Astrocyte of the spinal cord (primary cell): ENCODE data around the gene TCTA.

ENCODE experiments used
- DNase-seq: peaks from one replicate; pipeline ENCODE4 v3.0.0; 2011; ENCODE audit warnings: low read depth, low spot score
- H3K4me3 ChIP-seq: 2 replicates; pipeline ENCODE4 v1.5.1; 2011; ENCODE audit warnings: low read depth, mild to moderate bottlenecking, low read length, moderate library complexity
- in situ Hi-C: cut with HindIII; loops from 2 replicates; pipeline ENCODE4 v1.10.0; 2017; ENCODE audit warnings: low sequenced_read_pairs
- TF ChIP-seq, protein P1 (sequence below): IDR thresholded peaks from 2 replicates; pipeline ENCODE4 v1.5.1; 2012; ENCODE audit warnings: low read depth, mild to moderate bottlenecking, low read length, inconsistent platforms

The TCTA gene

DNA sequence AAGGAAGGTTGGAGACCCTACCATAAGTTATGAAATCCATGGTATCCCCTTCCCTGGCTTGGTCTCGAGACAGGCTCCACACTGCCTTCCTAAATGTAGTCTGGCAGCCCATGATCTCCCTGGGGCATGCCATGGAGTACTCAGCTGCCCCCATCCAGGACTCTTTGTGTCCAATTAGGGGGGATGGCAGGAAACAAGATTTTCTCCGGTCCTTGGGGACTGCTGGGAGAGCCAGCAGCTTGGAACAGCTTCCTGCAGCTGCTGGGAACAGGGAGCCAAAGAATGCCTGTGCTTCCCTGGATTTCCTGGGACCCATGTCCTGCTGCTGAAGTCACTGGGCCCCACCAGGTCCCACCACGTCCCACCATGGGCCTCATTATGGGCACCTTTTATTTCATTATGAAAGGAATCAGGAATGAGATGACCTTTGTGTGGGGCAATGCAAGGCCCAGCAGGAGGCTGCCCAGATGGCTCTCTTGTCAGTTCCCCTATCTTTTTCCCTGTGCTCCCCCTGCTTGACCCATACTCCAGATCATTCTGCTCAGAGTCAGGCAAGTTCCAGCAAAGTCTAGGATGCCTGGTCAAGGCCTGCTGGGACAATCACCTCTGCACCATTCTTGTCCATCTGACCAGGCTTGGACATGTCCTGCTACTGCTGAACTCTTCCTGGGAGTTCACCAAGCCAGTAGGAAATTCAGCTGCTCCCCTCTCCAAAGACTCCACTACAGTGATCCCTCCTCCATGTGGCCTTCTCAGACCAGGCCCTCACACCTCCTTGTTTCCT, 42.9 kb downstream of the TCTA start:
- TF ChIP-seq, protein P1, sequence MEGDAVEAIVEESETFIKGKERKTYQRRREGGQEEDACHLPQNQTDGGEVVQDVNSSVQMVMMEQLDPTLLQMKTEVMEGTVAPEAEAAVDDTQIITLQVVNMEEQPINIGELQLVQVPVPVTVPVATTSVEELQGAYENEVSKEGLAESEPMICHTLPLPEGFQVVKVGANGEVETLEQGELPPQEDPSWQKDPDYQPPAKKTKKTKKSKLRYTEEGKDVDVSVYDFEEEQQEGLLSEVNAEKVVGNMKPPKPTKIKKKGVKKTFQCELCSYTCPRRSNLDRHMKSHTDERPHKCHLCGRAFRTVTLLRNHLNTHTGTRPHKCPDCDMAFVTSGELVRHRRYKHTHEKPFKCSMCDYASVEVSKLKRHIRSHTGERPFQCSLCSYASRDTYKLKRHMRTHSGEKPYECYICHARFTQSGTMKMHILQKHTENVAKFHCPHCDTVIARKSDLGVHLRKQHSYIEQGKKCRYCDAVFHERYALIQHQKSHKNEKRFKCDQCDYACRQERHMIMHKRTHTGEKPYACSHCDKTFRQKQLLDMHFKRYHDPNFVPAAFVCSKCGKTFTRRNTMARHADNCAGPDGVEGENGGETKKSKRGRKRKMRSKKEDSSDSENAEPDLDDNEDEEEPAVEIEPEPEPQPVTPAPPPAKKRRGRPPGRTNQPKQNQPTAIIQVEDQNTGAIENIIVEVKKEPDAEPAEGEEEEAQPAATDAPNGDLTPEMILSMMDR, result no peak
- no peak for DNase-seq
- in situ Hi-C loops, result no loop called here
- no peak overlapping the region for H3K4me3 ChIP-seq

DNA sequence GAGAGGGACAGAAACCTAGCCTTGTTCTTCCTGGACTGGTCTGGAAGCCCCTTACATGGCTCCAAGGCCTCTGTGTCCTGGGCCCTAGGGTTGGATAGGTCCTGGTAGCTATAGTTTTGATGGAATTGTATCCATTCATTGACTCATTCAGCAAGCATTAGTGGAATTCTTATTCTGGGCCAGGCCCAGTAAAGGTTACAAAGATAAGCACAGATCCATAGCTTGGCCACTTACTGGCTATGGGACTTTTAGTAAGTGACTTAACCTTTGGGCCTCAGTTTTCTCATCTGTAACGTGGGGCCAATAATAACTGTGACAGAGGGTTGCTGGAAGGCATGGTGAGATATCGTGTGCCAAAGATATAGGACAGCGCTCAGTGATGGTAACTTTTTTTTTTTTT, 44.2 kb downstream of the TCTA start:
- TF ChIP-seq, protein P1, result no peak
- in situ Hi-C loops, result no loop called here
- no peak for DNase-seq
- H3K4me3 ChIP-seq, result no peak overlapping the region

DNA sequence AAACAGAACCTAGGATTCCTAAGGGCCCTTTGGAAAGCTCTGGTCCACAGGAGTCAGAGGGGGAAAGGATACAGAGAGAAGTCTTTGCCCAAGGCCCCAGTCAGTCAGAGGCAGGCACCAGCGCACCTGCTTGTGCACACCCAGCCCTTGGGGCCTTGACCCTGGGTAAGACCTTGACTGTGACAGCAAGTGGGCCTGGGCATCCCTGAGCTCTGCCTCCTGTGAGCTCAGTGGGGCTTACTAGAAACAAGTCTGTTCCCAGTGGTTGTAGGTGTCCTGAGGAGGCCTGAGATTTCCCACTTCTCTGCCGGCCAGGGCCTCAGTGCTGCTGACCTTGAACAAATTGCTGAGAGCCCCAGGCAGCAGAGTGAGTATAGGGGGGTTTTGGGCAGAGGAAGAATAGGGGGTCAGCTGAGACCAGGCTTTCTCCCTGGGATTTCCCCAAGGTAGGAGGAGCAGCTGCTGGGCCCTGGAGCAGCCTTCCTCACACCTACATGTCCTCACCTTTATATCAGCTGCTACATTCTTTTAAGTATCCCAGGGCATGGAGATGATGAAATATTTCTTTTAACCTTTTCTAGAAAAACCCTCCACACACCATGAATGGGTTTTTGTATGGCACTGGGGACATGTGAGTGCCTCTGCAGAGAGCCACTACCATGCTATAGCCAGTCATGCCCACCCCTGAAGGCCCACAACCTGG, 48.1 kb downstream of the TCTA start:
- TF ChIP-seq, protein P1, result no peak
- H3K4me3 ChIP-seq, result no peak overlapping the region
- in situ Hi-C loops, result no loop called here
- no peak for DNase-seq

DNA sequence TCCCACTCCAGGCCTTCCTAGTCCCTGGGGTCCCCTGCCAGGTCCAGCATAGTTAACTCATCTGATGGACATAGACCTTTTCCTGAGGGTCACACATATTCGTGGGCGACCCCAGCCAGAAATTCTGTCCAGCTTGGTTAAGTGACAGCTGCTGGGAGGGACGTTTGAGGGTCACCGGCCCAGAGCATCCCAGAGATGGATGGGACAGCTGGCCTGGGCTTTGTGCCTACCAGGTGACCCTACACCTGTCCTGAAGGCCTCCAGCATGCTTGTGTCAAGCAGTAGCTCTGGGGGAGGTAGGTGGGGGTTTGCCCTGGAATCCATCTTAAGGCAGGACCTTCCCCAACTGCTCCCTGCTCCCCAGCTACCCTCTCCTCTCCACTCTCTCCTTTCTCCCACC, 48.7 kb downstream of the TCTA start:
- TF ChIP-seq, protein P1, result no peak
- no peak for DNase-seq
- H3K4me3 ChIP-seq, result no peak overlapping the region
- in situ Hi-C loops, result no loop called here

DNA sequence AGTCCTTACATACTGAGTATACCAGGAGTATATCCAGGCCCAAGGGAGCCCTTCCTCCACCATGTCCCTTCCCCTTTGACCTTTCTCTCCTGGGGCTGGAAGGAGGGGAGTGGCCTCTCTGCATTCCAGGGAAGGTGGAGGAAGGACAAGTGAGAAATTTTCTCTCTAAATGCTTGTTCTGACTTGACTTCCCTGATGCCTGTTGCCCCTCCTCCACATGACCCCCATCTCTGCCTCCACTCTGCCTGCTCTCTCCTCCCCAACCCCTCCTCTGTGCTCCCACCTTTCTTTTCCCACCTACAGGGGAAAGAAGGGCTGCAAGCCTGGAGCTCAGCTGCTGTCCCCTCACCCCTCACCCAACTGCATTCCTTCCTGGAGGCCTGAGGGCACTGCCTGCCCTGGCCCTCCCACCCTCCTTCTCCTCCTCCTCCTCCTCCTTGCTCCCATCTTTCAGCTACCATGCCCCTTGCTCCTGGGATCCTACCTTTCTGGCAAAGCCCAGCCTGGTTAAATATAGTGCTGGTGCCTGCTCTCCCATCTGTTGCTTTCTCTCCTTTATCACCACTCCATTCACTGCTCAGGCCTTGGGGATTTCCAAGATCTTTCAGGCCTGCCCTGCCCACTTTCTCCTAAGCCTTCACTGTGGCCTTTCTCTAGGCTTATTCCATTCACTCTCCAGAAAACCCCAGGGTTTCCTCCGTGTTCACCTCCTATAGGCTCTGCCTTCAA, 49.4 kb downstream of the TCTA start:
- no peak for DNase-seq
- TF ChIP-seq, protein P1, result no peak
- in situ Hi-C loops, result no loop called here

DNA sequence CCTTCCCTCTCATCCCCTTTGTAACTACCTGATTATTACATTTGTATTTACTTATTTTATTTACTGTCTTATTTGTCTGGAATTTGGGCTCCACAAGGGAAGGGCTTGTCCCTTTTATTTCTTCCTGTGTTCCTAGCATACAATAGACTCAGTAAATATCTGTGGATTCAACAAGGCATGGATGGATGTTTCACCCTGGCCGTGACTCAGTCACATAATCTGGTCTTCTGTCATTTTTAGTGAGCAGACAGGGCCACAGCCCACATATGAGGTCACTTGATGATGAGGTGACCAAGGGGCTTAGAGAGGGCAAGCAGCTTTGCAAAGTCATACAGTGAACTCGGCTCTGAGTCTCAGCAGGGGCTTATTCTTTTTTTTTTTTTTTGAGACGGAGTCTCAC, 50.0 kb downstream of the TCTA start:
- H3K4me3 ChIP-seq, result no peak overlapping the region
- TF ChIP-seq, protein P1, result no peak
- in situ Hi-C loops, result no loop called here
- DNase-seq, result peak; percentile 16

More for the DNA sequence above, 49.4 kb downstream of the TCTA start:
- no peak overlapping the region for H3K4me3 ChIP-seq
